HG02884 (cell line): ENCODE data around the gene FXYD5.

Source experiments
- ATAC-seq: cut with Tn5 transposase; IDR thresholded peaks from one replicate; pipeline ENCODE4 v1.9.1; 2021; ENCODE audit warnings: mild to moderate bottlenecking, moderate library complexity; ENCODE audit not compliant: unreplicated experiment

The FXYD5 gene

GRCh38 chr19:35211545-35212230 lies 57.2 kb downstream of the FXYD5 start:
- no peak for ATAC-seq

- no peak for ATAC-seq
These were observed 57.7 kb downstream of the FXYD5 start for GRCh38 chr19:35212241-35212640.

- ATAC-seq: no peak
These were observed 59.4 kb downstream of the FXYD5 start for GRCh38 chr19:35213663-35214632.

GRCh38 chr19:35214766-35215422 lies 60.4 kb downstream of the FXYD5 start:
- ATAC-seq: no peak

- ATAC-seq: no peak
These were observed 61.7 kb downstream of the FXYD5 start for GRCh38 chr19:35216016-35216832.

- no peak for ATAC-seq
These were observed 62.5 kb downstream of the FXYD5 start for GRCh38 chr19:35216833-35217648.

- no peak for ATAC-seq
These were observed 63.1 kb downstream of the FXYD5 start for GRCh38 chr19:35217649-35217990.

GRCh38 chr19:35219008-35219407 lies 64.5 kb downstream of the FXYD5 start:
- ATAC-seq: no peak
